ENCODE data around the gene CACNA1C.

DNA sequence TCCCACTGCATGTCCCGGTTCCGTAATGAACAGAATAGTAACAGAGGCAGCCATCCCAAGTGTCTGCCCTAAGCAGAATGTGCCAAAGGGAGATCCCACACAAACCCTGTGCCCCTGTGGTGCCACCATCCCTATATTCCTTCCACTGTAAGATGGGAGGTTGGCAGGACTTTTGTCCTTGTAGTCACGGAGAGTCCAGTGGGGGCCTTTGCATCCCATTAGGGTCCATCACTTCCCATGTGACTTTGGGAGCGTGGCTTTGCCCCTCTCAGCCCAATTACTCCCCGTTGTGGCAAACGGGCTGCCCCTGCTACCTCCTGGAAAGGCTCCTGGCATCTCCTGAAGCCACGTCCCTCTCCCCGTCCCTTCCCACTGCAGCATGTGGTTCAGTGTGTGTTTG, 552.5 kb downstream of the CACNA1C start:
- TF ChIP-seq, protein P1, sequence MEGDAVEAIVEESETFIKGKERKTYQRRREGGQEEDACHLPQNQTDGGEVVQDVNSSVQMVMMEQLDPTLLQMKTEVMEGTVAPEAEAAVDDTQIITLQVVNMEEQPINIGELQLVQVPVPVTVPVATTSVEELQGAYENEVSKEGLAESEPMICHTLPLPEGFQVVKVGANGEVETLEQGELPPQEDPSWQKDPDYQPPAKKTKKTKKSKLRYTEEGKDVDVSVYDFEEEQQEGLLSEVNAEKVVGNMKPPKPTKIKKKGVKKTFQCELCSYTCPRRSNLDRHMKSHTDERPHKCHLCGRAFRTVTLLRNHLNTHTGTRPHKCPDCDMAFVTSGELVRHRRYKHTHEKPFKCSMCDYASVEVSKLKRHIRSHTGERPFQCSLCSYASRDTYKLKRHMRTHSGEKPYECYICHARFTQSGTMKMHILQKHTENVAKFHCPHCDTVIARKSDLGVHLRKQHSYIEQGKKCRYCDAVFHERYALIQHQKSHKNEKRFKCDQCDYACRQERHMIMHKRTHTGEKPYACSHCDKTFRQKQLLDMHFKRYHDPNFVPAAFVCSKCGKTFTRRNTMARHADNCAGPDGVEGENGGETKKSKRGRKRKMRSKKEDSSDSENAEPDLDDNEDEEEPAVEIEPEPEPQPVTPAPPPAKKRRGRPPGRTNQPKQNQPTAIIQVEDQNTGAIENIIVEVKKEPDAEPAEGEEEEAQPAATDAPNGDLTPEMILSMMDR (conservative IDR thresholded peaks at IDR 0.05; ENCODE audit: low read length), result no peak
- no peak for TF ChIP-seq EZH2phosphoT487 (IDR thresholded peaks at IDR 0.05; ENCODE audit: borderline replicate concordance, low read depth, low read length)
